GM23338 (cell line): ENCODE data around the gene ALOX15B.

ENCODE experiments used
- CREB1 ChIP-seq: fragments of 250-450 bp; sonication (Bioruptor Pico); IDR thresholded peaks from 2 replicates; pipeline ENCODE4 v1.5.0; 2020; ENCODE audit warnings: low read depth, mild to moderate bottlenecking, moderate library complexity
- EZH2 ChIP-seq: fragments of 200-600 bp; sonication (generic); IDR thresholded peaks from one replicate; pipeline ENCODE4 v1.8.0; 2017; ENCODE audit warnings: antibody characterized with exemption, mild to moderate bottlenecking, low read depth; ENCODE audit not compliant: unreplicated experiment
- EZH2phosphoT487 ChIP-seq: fragments of 200-600 bp; sonication (generic); IDR thresholded peaks from one replicate; pipeline ENCODE4 v1.8.1; 2018; ENCODE audit warnings: antibody characterized with exemption; ENCODE audit not compliant: unreplicated experiment
- JUNB ChIP-seq: IDR thresholded peaks from one replicate; pipeline ENCODE4 v1.6.1; 2016; ENCODE audit warnings: antibody characterized with exemption; ENCODE audit not compliant: unreplicated experiment
- NANOG ChIP-seq: IDR thresholded peaks from 2 replicates; pipeline ENCODE4 v1.6.1; 2016; ENCODE audit warnings: antibody characterized with exemption, borderline replicate concordance
- POLR2AphosphoS5 ChIP-seq: IDR thresholded peaks from 2 replicates; pipeline ENCODE4 v1.6.1; 2016; ENCODE audit warnings: antibody characterized with exemption, low read depth
- ZNF331 ChIP-seq: fragments of 250-450 bp; sonication (Bioruptor Pico); IDR thresholded peaks from 2 replicates; pipeline ENCODE4 v1.5.0; 2020; ENCODE audit warnings: low read depth, mild to moderate bottlenecking, moderate library complexity
- TF ChIP-seq, protein P1 (sequence below), 2 experiments: fragments of 200-600 bp in 1 of 2; sonication (generic) in 1 of 2; conservative IDR thresholded peaks; 2 replicates each; pipeline versions ENCODE4 v1.5.1 to v1.6.1; 2016 to 2017; ENCODE audit warnings: antibody characterized with exemption in 2 of 2, low read depth in 2 of 2, mild to moderate bottlenecking in 2 of 2, moderate library complexity in 1 of 2
- TF ChIP-seq, protein P2 (sequence below): IDR thresholded peaks from one replicate; pipeline ENCODE4 v1.6.1; 2018; ENCODE audit warnings: antibody characterized with exemption; ENCODE audit not compliant: unreplicated experiment
- TF ChIP-seq, protein P3 (sequence below): fragments of 250-450 bp; sonication (Bioruptor Pico); IDR thresholded peaks from 2 replicates; pipeline ENCODE4 v1.5.0; 2020; ENCODE audit warnings: mild to moderate bottlenecking, moderate library complexity
- TF ChIP-seq, protein P4 (sequence below): IDR thresholded peaks from 2 replicates; pipeline ENCODE4 v1.6.1; 2016; ENCODE audit warnings: antibody characterized with exemption

DNA sequence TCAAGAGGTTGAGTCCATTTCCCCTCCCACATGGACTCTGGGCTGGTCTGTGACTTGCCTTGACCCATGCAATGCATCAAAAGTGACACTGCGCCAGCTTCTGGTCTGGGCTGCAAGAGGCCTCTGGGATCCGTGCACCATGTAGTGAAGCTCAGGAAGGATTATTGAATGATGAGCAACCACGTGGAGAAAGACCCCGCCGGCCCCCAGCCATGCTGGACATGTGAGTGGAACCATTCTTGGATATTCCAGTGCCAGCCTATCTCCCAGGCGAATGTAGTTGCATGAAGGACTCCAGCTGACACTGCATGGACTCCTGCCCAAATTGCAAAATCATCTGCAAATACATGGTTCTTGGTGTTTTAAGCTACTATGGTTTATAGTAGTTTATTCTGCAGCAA, 7.6 kb upstream of the ALOX15B start:
- TF ChIP-seq, protein P1, sequence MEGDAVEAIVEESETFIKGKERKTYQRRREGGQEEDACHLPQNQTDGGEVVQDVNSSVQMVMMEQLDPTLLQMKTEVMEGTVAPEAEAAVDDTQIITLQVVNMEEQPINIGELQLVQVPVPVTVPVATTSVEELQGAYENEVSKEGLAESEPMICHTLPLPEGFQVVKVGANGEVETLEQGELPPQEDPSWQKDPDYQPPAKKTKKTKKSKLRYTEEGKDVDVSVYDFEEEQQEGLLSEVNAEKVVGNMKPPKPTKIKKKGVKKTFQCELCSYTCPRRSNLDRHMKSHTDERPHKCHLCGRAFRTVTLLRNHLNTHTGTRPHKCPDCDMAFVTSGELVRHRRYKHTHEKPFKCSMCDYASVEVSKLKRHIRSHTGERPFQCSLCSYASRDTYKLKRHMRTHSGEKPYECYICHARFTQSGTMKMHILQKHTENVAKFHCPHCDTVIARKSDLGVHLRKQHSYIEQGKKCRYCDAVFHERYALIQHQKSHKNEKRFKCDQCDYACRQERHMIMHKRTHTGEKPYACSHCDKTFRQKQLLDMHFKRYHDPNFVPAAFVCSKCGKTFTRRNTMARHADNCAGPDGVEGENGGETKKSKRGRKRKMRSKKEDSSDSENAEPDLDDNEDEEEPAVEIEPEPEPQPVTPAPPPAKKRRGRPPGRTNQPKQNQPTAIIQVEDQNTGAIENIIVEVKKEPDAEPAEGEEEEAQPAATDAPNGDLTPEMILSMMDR (conservative IDR thresholded peaks at IDR 0.05; ENCODE audit: low read depth in 2 of 2): no peak
- TF ChIP-seq NANOG (no peak), CREB1 (CRISPR knock-in tag) (no peak), EZH2 (no peak), POLR2AphosphoS5 (no peak), EZH2phosphoT487 (no peak), JUNB (no peak), ZNF331 (CRISPR knock-in tag) (no peak)
- TF ChIP-seq, protein P2, sequence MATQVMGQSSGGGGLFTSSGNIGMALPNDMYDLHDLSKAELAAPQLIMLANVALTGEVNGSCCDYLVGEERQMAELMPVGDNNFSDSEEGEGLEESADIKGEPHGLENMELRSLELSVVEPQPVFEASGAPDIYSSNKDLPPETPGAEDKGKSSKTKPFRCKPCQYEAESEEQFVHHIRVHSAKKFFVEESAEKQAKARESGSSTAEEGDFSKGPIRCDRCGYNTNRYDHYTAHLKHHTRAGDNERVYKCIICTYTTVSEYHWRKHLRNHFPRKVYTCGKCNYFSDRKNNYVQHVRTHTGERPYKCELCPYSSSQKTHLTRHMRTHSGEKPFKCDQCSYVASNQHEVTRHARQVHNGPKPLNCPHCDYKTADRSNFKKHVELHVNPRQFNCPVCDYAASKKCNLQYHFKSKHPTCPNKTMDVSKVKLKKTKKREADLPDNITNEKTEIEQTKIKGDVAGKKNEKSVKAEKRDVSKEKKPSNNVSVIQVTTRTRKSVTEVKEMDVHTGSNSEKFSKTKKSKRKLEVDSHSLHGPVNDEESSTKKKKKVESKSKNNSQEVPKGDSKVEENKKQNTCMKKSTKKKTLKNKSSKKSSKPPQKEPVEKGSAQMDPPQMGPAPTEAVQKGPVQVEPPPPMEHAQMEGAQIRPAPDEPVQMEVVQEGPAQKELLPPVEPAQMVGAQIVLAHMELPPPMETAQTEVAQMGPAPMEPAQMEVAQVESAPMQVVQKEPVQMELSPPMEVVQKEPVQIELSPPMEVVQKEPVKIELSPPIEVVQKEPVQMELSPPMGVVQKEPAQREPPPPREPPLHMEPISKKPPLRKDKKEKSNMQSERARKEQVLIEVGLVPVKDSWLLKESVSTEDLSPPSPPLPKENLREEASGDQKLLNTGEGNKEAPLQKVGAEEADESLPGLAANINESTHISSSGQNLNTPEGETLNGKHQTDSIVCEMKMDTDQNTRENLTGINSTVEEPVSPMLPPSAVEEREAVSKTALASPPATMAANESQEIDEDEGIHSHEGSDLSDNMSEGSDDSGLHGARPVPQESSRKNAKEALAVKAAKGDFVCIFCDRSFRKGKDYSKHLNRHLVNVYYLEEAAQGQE: no peak
- TF ChIP-seq, protein P3, sequence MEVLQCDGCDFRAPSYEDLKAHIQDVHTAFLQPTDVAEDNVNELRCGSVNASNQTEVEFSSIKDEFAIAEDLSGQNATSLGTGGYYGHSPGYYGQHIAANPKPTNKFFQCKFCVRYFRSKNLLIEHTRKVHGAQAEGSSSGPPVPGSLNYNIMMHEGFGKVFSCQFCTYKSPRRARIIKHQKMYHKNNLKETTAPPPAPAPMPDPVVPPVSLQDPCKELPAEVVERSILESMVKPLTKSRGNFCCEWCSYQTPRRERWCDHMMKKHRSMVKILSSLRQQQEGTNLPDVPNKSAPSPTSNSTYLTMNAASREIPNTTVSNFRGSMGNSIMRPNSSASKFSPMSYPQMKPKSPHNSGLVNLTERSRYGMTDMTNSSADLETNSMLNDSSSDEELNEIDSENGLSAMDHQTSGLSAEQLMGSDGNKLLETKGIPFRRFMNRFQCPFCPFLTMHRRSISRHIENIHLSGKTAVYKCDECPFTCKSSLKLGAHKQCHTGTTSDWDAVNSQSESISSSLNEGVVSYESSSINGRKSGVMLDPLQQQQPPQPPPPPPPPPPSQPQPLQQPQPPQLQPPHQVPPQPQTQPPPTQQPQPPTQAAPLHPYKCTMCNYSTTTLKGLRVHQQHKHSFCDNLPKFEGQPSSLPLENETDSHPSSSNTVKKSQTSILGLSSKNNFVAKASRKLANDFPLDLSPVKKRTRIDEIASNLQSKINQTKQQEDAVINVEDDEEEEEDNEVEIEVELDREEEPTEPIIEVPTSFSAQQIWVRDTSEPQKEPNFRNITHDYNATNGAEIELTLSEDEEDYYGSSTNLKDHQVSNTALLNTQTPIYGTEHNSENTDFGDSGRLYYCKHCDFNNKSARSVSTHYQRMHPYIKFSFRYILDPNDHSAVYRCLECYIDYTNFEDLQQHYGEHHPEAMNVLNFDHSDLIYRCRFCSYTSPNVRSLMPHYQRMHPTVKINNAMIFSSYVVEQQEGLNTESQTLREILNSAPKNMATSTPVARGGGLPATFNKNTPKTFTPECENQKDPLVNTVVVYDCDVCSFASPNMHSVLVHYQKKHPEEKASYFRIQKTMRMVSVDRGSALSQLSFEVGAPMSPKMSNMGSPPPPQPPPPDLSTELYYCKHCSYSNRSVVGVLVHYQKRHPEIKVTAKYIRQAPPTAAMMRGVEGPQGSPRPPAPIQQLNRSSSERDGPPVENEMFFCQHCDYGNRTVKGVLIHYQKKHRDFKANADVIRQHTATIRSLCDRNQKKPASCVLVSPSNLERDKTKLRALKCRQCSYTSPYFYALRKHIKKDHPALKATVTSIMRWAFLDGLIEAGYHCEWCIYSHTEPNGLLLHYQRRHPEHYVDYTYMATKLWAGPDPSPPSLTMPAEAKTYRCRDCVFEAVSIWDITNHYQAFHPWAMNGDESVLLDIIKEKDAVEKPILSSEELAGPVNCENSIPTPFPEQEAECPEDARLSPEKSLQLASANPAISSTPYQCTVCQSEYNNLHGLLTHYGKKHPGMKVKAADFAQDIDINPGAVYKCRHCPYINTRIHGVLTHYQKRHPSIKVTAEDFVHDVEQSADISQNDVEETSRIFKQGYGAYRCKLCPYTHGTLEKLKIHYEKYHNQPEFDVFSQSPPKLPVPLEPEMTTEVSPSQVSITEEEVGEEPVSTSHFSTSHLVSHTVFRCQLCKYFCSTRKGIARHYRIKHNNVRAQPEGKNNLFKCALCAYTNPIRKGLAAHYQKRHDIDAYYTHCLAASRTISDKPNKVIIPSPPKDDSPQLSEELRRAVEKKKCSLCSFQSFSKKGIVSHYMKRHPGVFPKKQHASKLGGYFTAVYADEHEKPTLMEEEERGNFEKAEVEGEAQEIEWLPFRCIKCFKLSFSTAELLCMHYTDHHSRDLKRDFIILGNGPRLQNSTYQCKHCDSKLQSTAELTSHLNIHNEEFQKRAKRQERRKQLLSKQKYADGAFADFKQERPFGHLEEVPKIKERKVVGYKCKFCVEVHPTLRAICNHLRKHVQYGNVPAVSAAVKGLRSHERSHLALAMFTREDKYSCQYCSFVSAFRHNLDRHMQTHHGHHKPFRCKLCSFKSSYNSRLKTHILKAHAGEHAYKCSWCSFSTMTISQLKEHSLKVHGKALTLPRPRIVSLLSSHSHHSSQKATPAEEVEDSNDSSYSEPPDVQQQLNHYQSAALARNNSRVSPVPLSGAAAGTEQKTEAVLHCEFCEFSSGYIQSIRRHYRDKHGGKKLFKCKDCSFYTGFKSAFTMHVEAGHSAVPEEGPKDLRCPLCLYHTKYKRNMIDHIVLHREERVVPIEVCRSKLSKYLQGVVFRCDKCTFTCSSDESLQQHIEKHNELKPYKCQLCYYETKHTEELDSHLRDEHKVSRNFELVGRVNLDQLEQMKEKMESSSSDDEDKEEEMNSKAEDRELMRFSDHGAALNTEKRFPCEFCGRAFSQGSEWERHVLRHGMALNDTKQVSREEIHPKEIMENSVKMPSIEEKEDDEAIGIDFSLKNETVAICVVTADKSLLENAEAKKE: no peak
- TF ChIP-seq, protein P4, sequence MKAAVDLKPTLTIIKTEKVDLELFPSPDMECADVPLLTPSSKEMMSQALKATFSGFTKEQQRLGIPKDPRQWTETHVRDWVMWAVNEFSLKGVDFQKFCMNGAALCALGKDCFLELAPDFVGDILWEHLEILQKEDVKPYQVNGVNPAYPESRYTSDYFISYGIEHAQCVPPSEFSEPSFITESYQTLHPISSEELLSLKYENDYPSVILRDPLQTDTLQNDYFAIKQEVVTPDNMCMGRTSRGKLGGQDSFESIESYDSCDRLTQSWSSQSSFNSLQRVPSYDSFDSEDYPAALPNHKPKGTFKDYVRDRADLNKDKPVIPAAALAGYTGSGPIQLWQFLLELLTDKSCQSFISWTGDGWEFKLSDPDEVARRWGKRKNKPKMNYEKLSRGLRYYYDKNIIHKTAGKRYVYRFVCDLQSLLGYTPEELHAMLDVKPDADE: no peak
